ENCODE results near the gene TTC31. TPM values are rescaled to one million over a fixed set of nuclear protein-coding genes. Genes with fewer than 3 reads are reported as not detected.

Gene TTC31
- total RNA-seq, 1 experiment from 2014 or later = 25.8 TPM

DNA sequence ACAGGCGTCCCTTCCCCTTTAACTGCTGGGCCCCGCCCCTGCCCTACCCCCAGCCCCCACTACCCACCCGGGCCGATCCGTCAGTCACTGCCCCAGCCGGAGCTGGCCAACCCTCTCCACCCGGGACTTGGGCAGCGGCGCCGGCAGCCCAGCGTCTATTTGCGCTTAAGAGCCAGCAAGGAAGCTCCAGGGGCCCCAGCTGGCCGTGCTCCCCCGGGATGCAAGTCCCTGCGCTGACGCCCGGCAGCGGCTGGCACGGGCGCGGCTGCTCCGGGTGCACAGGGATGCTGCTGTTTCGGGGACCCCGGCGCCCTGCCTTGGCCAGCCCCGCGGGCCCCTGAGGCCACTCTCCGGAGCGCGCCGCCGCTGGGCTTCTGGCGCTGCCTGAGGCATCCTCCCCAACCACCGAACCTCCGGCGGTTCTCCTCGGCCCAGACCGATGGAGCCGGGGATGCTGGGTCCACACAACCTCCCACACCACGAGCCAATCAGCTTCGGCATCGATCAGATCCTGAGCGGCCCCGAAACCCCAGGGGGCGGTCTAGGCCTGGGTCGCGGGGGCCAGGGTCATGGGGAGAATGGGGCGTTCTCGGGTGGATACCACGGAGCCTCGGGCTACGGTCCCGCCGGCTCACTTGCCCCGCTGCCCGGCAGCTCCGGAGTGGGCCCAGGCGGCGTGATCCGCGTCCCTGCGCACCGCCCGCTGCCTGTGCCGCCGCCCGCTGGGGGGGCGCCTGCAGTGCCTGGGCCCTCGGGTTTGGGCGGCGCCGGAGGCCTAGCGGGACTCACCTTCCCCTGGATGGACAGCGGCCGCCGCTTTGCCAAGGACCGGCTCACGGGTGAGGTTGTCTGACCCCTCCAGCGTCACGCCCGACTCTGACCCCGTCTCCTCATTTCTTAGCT, 31.7 kb downstream of the TTC31 start, which contains the start of gene TLX2:
TSS of gene TLX2 (plus strand) at position 83 of the 903 bp plus-strand sequence. CDS start at position 440, 357 bp downstream.
- DNase-seq (ENCODE audit: low spot score) = peak; percentile 55
- Histone ChIP-seq H3K27me3 (replicated peaks; ENCODE audit: insufficient read depth, low read depth, low read length, poor library complexity) (peaks cover 67% of the 10 kb centered on the region), H3K27ac (ENCODE audit: low read depth, low read length, poor library complexity, severe bottlenecking) (no peak within 1 kb of the TSS), H3K36me3 (ENCODE audit: insufficient read depth, low read length, poor library complexity, severe bottlenecking) (no peaks in the 10 kb centered on the region), H3K9me3 (ENCODE audit: low read depth, low read length, poor library complexity, severe bottlenecking) (no peaks in the 10 kb centered on the region), H3K4me3 (ENCODE audit: low read depth, low read length, poor library complexity, severe bottlenecking) (peak within 1 kb of the TSS; percentile 30), H3K4me1 (ENCODE audit: insufficient read depth, low read length, poor library complexity, severe bottlenecking) (peaks cover 21% of the 10 kb centered on the region)
- CTCF ChIA-PET = interaction anchor here (0.7 kb wide), 1 partner anchor 1226 kb away, joined by 9 read pairs; no protein-coding TSS in a partner anchor
- no TSS peak for BruUV-seq (replicated peaks)
- no peak for TF ChIP-seq EZH2 (IDR thresholded peaks at IDR 0.05; ENCODE audit: borderline replicate concordance, low read depth, low read length, poor library complexity, severe bottlenecking)
- TF ChIP-seq, protein P1, sequence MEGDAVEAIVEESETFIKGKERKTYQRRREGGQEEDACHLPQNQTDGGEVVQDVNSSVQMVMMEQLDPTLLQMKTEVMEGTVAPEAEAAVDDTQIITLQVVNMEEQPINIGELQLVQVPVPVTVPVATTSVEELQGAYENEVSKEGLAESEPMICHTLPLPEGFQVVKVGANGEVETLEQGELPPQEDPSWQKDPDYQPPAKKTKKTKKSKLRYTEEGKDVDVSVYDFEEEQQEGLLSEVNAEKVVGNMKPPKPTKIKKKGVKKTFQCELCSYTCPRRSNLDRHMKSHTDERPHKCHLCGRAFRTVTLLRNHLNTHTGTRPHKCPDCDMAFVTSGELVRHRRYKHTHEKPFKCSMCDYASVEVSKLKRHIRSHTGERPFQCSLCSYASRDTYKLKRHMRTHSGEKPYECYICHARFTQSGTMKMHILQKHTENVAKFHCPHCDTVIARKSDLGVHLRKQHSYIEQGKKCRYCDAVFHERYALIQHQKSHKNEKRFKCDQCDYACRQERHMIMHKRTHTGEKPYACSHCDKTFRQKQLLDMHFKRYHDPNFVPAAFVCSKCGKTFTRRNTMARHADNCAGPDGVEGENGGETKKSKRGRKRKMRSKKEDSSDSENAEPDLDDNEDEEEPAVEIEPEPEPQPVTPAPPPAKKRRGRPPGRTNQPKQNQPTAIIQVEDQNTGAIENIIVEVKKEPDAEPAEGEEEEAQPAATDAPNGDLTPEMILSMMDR (conservative IDR thresholded peaks at IDR 0.05; ENCODE audit: low read depth, low read length) = no peak
- POLR2A ChIA-PET (ENCODE audit: low non-redundant PET) = no interaction called here
- intact Hi-C loops (cut with micrococcal nuclease; ENCODE audit: unreplicated experiment) = no loop called here

DNA sequence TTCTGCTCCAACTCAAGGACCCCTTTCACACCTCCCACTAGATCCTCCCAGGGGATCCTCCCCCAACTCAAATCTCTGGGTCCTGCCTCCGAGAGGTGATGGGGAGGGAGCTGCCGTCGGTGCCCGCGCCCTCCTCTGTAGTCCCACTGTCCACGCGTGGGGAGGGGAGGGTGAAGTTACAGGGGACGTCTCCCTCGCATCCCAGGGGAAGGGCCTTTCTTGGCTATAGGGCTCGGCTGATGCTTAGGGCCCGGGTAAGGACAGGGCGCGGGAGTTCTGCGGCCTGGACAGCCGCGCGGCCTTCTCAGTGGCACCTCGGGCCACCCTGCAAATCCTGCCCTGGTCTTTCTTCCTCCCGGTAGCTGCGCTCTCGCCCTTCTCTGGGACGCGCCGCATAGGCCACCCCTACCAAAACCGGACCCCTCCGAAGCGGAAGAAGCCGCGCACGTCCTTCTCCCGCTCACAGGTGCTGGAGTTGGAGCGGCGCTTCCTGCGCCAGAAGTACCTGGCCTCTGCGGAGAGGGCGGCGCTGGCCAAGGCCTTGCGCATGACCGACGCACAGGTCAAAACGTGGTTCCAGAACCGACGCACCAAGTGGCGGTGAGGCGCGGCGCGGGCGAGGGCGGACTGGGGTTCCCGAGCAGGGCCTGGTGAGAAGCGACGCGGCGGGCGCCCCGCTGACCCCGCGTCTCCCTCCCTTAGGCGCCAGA, 32.5 kb downstream of the TTC31 start:
- ChIA-PET POLR2A (ENCODE audit: low non-redundant PET) (no interaction called here), CTCF (no interaction called here)
- Histone ChIP-seq H3K27ac (ENCODE audit: low read depth, low read length, poor library complexity, severe bottlenecking) (no peak overlapping the region), H3K27me3 (replicated peaks; ENCODE audit: insufficient read depth, low read depth, low read length, poor library complexity) (peaks cover 75% of the 10 kb centered on the region), H3K4me3 (ENCODE audit: low read depth, low read length, poor library complexity, severe bottlenecking) (no peak overlapping the region), H3K36me3 (ENCODE audit: insufficient read depth, low read length, poor library complexity, severe bottlenecking) (no peaks in the 10 kb centered on the region), H3K9me3 (ENCODE audit: low read depth, low read length, poor library complexity, severe bottlenecking) (no peaks in the 10 kb centered on the region), H3K4me1 (ENCODE audit: insufficient read depth, low read length, poor library complexity, severe bottlenecking) (peaks cover 21% of the 10 kb centered on the region)
- BruUV-seq (replicated peaks) = no TSS peak
- intact Hi-C loops (cut with micrococcal nuclease; ENCODE audit: unreplicated experiment) = no loop called here
- TF ChIP-seq, protein P1 (conservative IDR thresholded peaks at IDR 0.05; ENCODE audit: low read depth, low read length) = no peak
- no peak for TF ChIP-seq EZH2 (IDR thresholded peaks at IDR 0.05; ENCODE audit: borderline replicate concordance, low read depth, low read length, poor library complexity, severe bottlenecking)
- no peak for DNase-seq (ENCODE audit: low spot score)

DNA sequence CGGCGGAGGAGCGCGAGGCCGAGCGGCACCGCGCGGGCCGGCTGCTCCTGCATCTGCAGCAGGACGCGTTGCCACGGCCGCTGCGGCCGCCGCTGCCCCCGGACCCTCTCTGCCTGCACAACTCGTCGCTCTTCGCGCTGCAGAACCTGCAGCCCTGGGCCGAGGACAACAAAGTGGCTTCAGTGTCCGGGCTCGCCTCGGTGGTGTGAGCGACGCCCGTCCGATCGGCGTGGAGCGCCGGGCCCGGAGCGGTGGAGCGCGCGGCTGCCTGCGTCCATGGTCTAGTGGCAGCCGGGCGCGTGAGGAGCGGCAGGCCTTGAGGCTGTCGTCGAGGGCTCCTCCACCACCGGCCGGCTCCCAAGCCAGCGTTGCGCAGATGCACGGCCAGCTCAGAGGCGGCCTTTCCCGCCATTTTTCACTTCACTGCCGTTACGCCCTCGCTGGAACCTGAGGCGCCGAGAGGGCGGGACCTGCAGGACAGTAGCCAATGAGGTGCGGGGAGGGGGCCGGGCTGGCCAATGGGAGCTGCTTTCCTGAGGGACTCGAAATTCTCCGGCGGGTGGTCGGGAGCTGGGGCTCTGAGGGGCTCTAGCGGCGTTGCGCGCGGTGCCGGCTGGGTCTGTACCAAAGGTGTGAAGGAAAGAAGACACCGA, 33.2 kb downstream of the TTC31 start:
- TF ChIP-seq, protein P1 (conservative IDR thresholded peaks at IDR 0.05; ENCODE audit: low read depth, low read length) = no peak
- no peak for TF ChIP-seq EZH2 (IDR thresholded peaks at IDR 0.05; ENCODE audit: borderline replicate concordance, low read depth, low read length, poor library complexity, severe bottlenecking)
- no TSS peak for BruUV-seq (replicated peaks)
- H3K27ac ChIP-seq (ENCODE audit: low read depth, low read length, poor library complexity, severe bottlenecking) = no peak overlapping the region
- DNase-seq (ENCODE audit: low spot score) = peak; percentile 38
- no peaks in the 10 kb centered on the region for H3K36me3 ChIP-seq (ENCODE audit: insufficient read depth, low read length, poor library complexity, severe bottlenecking)
- ChIA-PET POLR2A (ENCODE audit: low non-redundant PET) (no interaction called here), CTCF (no interaction called here)
- H3K4me1 ChIP-seq (ENCODE audit: insufficient read depth, low read length, poor library complexity, severe bottlenecking) = peaks cover 21% of the 10 kb centered on the region
- H3K4me3 ChIP-seq (ENCODE audit: low read depth, low read length, poor library complexity, severe bottlenecking) = no peak overlapping the region
- peaks cover 76% of the 10 kb centered on the region for H3K27me3 ChIP-seq (replicated peaks; ENCODE audit: insufficient read depth, low read depth, low read length, poor library complexity)
- intact Hi-C loops (cut with micrococcal nuclease; ENCODE audit: unreplicated experiment) = no loop called here
- no peaks in the 10 kb centered on the region for H3K9me3 ChIP-seq (ENCODE audit: low read depth, low read length, poor library complexity, severe bottlenecking)
